Neuronal stem cell (in vitro differentiated cells): ENCODE results near the gene GALNT14.

Source experiments
- DNase-seq: peaks from one replicate; pipeline ENCODE4 v3.0.0-alpha.2; 2013; ENCODE audit warnings: low spot score
- H2AFZ ChIP-seq: one replicate; pipeline ENCODE4 v1.6.1; 2013; ENCODE audit warnings: mild to moderate bottlenecking, low read length, inconsistent platforms
- H2AK5ac ChIP-seq: 2 replicates; pipeline ENCODE4 v1.6.1; 2013; ENCODE audit warnings: low read depth, mild to moderate bottlenecking, inconsistent platforms, low read length, moderate library complexity, mixed read lengths
- H2BK120ac ChIP-seq: 2 replicates; pipeline ENCODE4 v1.6.1; 2013; ENCODE audit warnings: low read depth, mild to moderate bottlenecking, inconsistent platforms, low read length, moderate library complexity, mixed read lengths
- H2BK12ac ChIP-seq: one replicate; pipeline ENCODE4 v1.6.1; 2013; ENCODE audit warnings: low read length, inconsistent platforms
- H2BK15ac ChIP-seq: 2 replicates; pipeline ENCODE4 v1.6.1; 2013; ENCODE audit warnings: mild to moderate bottlenecking, low read length, inconsistent platforms, mixed read lengths
- H2BK5ac ChIP-seq: one replicate; pipeline ENCODE4 v1.6.1; 2013; ENCODE audit warnings: inconsistent platforms, mild to moderate bottlenecking, low read length, moderate library complexity
- H3K14ac ChIP-seq: one replicate; pipeline ENCODE4 v1.6.1; 2013; ENCODE audit warnings: low read length, inconsistent platforms
- H3K18ac ChIP-seq: 2 replicates; pipeline ENCODE4 v1.6.1; 2013; ENCODE audit warnings: low read length, inconsistent platforms
- H3K23ac ChIP-seq: 2 replicates; pipeline ENCODE4 v1.6.1; 2013; ENCODE audit warnings: low read depth, mild to moderate bottlenecking, mixed read lengths, low read length, inconsistent platforms; ENCODE audit not compliant: poor library complexity
- H3K27ac ChIP-seq: replicated peaks from 3 replicates; pipeline ENCODE4 v1.5.1; 2013; ENCODE audit warnings: low read length, inconsistent platforms
- H3K27me3 ChIP-seq, 3 experiments: 2 replicates each; pipeline ENCODE4 v1.6.1; 2013; ENCODE audit warnings: low read length in 3 of 3, mild to moderate bottlenecking in 2 of 3, inconsistent platforms in 1 of 3, low read depth in 1 of 3, mixed read lengths in 1 of 3, moderate library complexity in 1 of 3; ENCODE audit not compliant: control insufficient read depth in 3 of 3, insufficient read depth in 3 of 3
- H3K36me3 ChIP-seq, 2 donors: replicated peaks in 1 of 2; 2 replicates each; pipeline ENCODE4 v1.6.1; 2013; ENCODE audit warnings: low read length in 2 of 2; ENCODE audit not compliant: control insufficient read depth in 2 of 2, insufficient read depth in 2 of 2
- H3K4ac ChIP-seq: 2 replicates; pipeline ENCODE4 v1.6.1; 2013; ENCODE audit warnings: inconsistent platforms, mild to moderate bottlenecking, low read length, moderate library complexity
- H3K4me1 ChIP-seq, 2 donors: 1 replicate in 1 of 2; 2 replicates in 1 of 2; pipeline ENCODE4 v1.6.1; 2013; ENCODE audit warnings: low read length in 2 of 2, low read depth in 1 of 2; ENCODE audit not compliant: control insufficient read depth in 2 of 2, insufficient read depth in 1 of 2
- H3K4me2 ChIP-seq: one replicate; pipeline ENCODE4 v1.6.1; 2013; ENCODE audit warnings: mild to moderate bottlenecking, low read length, inconsistent platforms; ENCODE audit not compliant: insufficient read depth, poor library complexity, severe bottlenecking
- H3K4me3 ChIP-seq, 2 donors: 2 replicates each; pipeline ENCODE4 v1.5.1; 2013; ENCODE audit warnings: low read length in 2 of 2, mild to moderate bottlenecking in 2 of 2, inconsistent platforms in 1 of 2, moderate library complexity in 1 of 2
- H3K79me1 ChIP-seq: one replicate; pipeline ENCODE4 v1.6.1; 2013; ENCODE audit warnings: low read depth, mild to moderate bottlenecking, inconsistent platforms, low read length, moderate library complexity
- H3K9ac ChIP-seq: one replicate; pipeline ENCODE4 v1.6.1; 2013; ENCODE audit warnings: mild to moderate bottlenecking, low read depth, low read length, inconsistent platforms; ENCODE audit not compliant: poor library complexity
- H3K9me3 ChIP-seq, 2 donors: replicated peaks in 1 of 2; 2 replicates each; pipeline versions ENCODE3 to v1.6.1; 2013; ENCODE audit warnings: low read length in 2 of 2, mild to moderate bottlenecking in 2 of 2, inconsistent platforms in 1 of 2, low read depth in 1 of 2, mixed read lengths in 1 of 2, moderate library complexity in 1 of 2; ENCODE audit not compliant: control insufficient read depth in 2 of 2, insufficient read depth in 1 of 2
- H4K8ac ChIP-seq: one replicate; pipeline ENCODE4 v1.6.1; 2013; ENCODE audit warnings: low read depth, mild to moderate bottlenecking, inconsistent platforms, low read length, moderate library complexity
- H4K91ac ChIP-seq: one replicate; pipeline ENCODE4 v1.6.1; 2013; ENCODE audit warnings: low read length, low read depth, mild to moderate bottlenecking, inconsistent platforms; ENCODE audit not compliant: poor library complexity
- WGBS, 2 donors: extraction: QIAGEN DNeasy Blood & Tissue Kit; methylation state at CpG; one replicate each; pipeline ENCODE4 v1.1.7; 2013; ENCODE audit warnings: missing lambda C conversion rate in 2 of 2, mixed read lengths in 1 of 2; ENCODE audit not compliant: insufficient read length in 2 of 2, insufficient replicate concordance in 1 of 2; ENCODE audit errors: extremely low coverage in 2 of 2; 5-methylcytosine and 5-hydroxymethylcytosine counted together

The GALNT14 gene

DNA sequence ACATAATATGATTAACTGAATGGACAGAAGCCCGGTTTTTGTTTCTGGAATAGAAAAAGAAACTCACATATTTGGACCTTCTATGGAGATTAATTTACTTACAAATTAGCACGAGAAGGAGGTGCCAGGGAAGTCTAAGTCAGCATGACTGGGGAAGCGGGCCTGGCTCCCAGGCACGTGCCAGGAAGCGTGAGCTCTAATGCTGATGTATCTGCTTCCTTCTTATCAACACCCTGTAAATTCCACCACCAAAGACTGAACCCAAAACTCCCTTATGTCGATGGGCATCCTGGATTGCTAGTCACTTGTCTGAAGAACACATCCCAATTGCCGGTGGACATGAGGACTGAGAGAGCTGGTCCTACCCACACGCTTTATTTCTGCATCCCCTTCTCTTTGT is 134.5 kb downstream of the GALNT14 start:
- no peak overlapping the region for H4K91ac ChIP-seq
- H2BK120ac ChIP-seq, result no peak overlapping the region
- DNase-seq, result no peak
- H4K8ac ChIP-seq, result no peak overlapping the region
- no peak overlapping the region for H3K27ac ChIP-seq
- H2AFZ ChIP-seq, result no peak overlapping the region
- H3K23ac ChIP-seq, result no peak overlapping the region
- peaks cover 0 to 9% (median 0%) of the 10 kb centered on the region in 3 experiments for H3K27me3 ChIP-seq
- no peak overlapping the region for H2BK15ac ChIP-seq
- no peak overlapping the region for H3K14ac ChIP-seq
- no peak overlapping the region for H3K4me2 ChIP-seq
- no peak overlapping the region for H3K4ac ChIP-seq
- no peak overlapping the region for H2BK5ac ChIP-seq
- no peak overlapping the region for H2AK5ac ChIP-seq
- no peaks in the 10 kb centered on the region for H3K36me3 ChIP-seq
- no peaks in the 10 kb centered on the region for H3K9me3 ChIP-seq
- no CpG with 5 or more reads among the region's 8 CpGs for WGBS, 2 donors
- H3K9ac ChIP-seq, result no peak overlapping the region
- no peaks in the 10 kb centered on the region for H3K4me1 ChIP-seq
- H2BK12ac ChIP-seq, result no peak overlapping the region
- H3K18ac ChIP-seq, result no peak overlapping the region
- H3K79me1 ChIP-seq, result no peaks in the 10 kb centered on the region
- H3K4me3 ChIP-seq, result no peak overlapping the region

DNA sequence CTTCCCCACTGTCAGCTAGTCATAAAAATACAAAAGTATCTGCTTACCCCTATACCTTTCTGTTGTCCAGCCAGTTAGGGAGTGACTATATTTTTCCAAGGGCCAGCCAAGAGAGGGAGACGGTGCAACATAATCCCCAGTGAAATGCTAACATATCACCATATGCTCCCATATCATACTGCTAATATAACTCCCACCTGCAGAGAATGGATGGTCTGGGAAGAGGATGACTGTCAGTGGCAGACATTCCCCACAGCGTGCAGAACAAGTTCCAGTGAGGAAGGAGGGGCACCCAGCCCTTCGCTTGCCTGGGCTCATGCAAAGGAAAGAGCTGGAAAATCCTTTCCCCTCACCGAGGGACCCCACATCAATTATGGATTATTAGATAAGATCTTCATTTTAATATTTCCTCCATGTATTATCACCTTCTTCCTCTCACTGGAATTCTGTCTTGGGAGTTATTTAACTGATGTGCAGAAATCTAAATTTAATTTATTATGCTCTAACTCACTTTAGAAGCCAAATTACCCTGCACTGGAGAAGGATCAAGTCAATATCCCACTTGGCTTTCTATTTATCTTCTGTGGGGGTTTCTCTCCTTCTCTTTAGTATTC is 135.6 kb downstream of the GALNT14 start:
- no CpG with 5 or more reads among the region's 4 CpGs for WGBS, 2 donors
- H3K18ac ChIP-seq, result no peak overlapping the region
- H3K4me3 ChIP-seq, result no peak overlapping the region

GRCh38 chr2:31000970-31001369 is 137.3 kb downstream of the GALNT14 start:
- Histone ChIP-seq H3K23ac (no peak overlapping the region), H2BK15ac (no peak overlapping the region), H3K14ac (no peak overlapping the region), H2AFZ (no peak overlapping the region), H4K91ac (no peak overlapping the region), H2BK5ac (no peak overlapping the region), H3K9me3 (no peaks in the 10 kb centered on the region), H3K79me1 (no peaks in the 10 kb centered on the region), H3K4me2 (no peak overlapping the region), H3K9ac (no peak overlapping the region), H3K36me3 (no peaks in the 10 kb centered on the region), H2BK120ac (no peak overlapping the region), H3K27me3 (peaks cover 0 to 6% (median 0%) of the 10 kb centered on the region in 3 experiments), H4K8ac (no peak overlapping the region), H2AK5ac (no peak overlapping the region), H2BK12ac (no peak overlapping the region), H3K4me1 (no peaks in the 10 kb centered on the region), H3K18ac (no peak overlapping the region), H3K4ac (no peak overlapping the region), H3K27ac (no peak overlapping the region), H3K4me3 (no peak overlapping the region)
- no CpG with 5 or more reads among the region's 3 CpGs for WGBS, 2 donors
- DNase-seq, result no peak

More for the DNA sequence above, 135.6 kb downstream of the GALNT14 start:
- Histone ChIP-seq H4K91ac (no peak overlapping the region), H3K27me3 (peaks cover 0 to 9% (median 0%) of the 10 kb centered on the region in 3 experiments), H2BK15ac (no peak overlapping the region), H3K9me3 (no peaks in the 10 kb centered on the region), H3K4ac (no peak overlapping the region), H4K8ac (no peak overlapping the region), H3K79me1 (no peaks in the 10 kb centered on the region), H2BK120ac (no peak overlapping the region), H2AFZ (no peak overlapping the region), H3K9ac (no peak overlapping the region), H2BK12ac (no peak overlapping the region), H3K14ac (no peak overlapping the region), H2BK5ac (no peak overlapping the region), H3K23ac (no peak overlapping the region), H3K36me3 (no peaks in the 10 kb centered on the region), H3K4me1 (no peaks in the 10 kb centered on the region), H3K27ac (no peak overlapping the region), H3K4me2 (no peak overlapping the region), H2AK5ac (no peak overlapping the region)
- DNase-seq, result no peak

- H2BK5ac ChIP-seq, result no peak overlapping the region
- H2BK15ac ChIP-seq, result no peak overlapping the region
- H2AFZ ChIP-seq, result no peak overlapping the region
- no peak overlapping the region for H4K8ac ChIP-seq
- DNase-seq, result no peak
- no peaks in the 10 kb centered on the region for H3K4me1 ChIP-seq
- no peak overlapping the region for H2BK120ac ChIP-seq
- H4K91ac ChIP-seq, result no peak overlapping the region
- no peak overlapping the region for H3K18ac ChIP-seq
- no peak overlapping the region for H3K4me2 ChIP-seq
- no peaks in the 10 kb centered on the region for H3K79me1 ChIP-seq
- no peaks in the 10 kb centered on the region for H3K9me3 ChIP-seq
- H3K4me3 ChIP-seq, result no peak overlapping the region
- no peak overlapping the region for H3K23ac ChIP-seq
- no peak overlapping the region for H3K9ac ChIP-seq
- no CpG with 5 or more reads among the region's 3 CpGs for WGBS, 2 donors
- H3K36me3 ChIP-seq, result no peaks in the 10 kb centered on the region
- H3K27me3 ChIP-seq, result peaks cover 0 to 4% (median 0%) of the 10 kb centered on the region in 3 experiments
- no peak overlapping the region for H3K27ac ChIP-seq
- H3K4ac ChIP-seq, result no peak overlapping the region
- no peak overlapping the region for H2BK12ac ChIP-seq
- H3K14ac ChIP-seq, result no peak overlapping the region
- H2AK5ac ChIP-seq, result no peak overlapping the region
Measured at GRCh38 chr2:30998672-30999071, 139.6 kb downstream of the GALNT14 start.
